GM18526 (cell line): ENCODE results near the gene RNASEH1.

ENCODE experiments used
- POLR2A ChIP-seq: IDR thresholded peaks from 3 replicates; pipeline ENCODE4 v1.6.1; 2011; ENCODE audit not compliant: insufficient read length; ENCODE audit errors: extremely low read depth

The RNASEH1 gene

DNA sequence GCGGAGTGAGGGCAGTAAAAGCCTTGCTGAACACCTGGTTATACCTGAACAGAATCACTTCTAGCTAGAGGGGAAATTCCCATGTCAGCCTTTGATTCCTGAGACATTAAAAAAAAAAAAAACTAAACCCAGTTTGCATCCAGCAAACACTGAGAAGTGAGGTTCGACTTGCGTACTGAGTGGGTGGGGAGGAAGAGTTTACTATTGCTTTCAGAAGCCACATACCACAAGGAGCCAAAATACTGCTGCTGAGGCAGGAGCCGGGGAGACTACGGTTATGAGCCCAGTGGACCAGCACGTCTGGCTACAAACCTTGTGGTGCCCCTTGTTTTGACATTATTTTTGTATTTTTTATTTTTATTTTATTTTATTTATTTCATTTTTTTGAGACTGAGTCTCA, 39.4 kb upstream of the RNASEH1 start:
- TF ChIP-seq POLR2A, result no peak

- TF ChIP-seq POLR2A, result no peak
Observed at GRCh38 chr2:3596901-3597417, 38.8 kb upstream of the RNASEH1 start.

- no peak for TF ChIP-seq POLR2A
Observed at GRCh38 chr2:3595985-3596384, 37.9 kb upstream of the RNASEH1 start.

GRCh38 chr2:3595404-3595803, 37.3 kb upstream of the RNASEH1 start:
- TF ChIP-seq POLR2A, result no peak

- TF ChIP-seq POLR2A, result no peak
Observed at GRCh38 chr2:3594493-3595281, 36.6 kb upstream of the RNASEH1 start, which contains the start of gene COLEC11. Gene COLEC11 (plus strand): TSS chr2:3595112. CDS start chr2:3604341, 9,229 bp downstream.

DNA sequence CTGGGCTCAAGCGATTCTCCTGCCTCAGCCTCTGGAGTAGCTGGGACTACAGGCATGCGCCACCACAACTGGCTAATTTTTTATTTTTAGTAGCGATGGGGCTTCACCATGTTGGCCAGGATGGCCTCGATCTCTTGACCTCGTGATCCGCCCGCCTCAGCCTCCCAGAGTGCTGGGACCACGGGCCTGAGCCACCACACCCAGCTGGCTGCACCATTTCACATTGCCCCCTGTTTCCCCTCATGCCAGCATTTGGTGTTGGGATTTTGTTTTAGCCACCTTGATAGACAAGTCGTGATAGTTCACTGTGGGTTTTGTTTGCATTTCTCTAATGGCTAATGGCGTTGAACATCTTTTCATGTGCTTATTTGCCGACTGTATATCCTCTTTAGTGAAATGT, 31.0 kb upstream of the RNASEH1 start:
- no peak for TF ChIP-seq POLR2A

DNA sequence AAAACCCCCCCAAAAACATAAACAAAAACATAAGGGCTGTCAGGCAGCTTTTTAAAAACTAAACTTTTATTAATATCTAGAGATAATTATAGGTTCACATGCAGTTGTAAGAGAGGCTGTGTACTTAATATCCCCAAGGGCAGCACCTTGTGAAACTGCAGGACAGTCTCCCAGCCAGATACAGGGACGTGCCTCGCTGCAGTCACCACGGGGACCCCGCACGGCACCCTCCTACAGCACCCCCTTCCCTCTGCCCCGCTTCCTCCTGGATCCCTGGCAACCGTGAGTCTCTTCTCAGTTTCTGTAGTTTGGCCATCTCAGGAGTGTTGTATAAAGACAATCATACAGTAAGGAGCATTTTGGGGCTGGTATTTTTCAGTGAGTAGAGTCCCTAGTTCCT, 30.0 kb upstream of the RNASEH1 start:
- TF ChIP-seq POLR2A, result no peak

GRCh38 chr2:3587432-3587831, 29.3 kb upstream of the RNASEH1 start:
- TF ChIP-seq POLR2A, result no peak

DNA sequence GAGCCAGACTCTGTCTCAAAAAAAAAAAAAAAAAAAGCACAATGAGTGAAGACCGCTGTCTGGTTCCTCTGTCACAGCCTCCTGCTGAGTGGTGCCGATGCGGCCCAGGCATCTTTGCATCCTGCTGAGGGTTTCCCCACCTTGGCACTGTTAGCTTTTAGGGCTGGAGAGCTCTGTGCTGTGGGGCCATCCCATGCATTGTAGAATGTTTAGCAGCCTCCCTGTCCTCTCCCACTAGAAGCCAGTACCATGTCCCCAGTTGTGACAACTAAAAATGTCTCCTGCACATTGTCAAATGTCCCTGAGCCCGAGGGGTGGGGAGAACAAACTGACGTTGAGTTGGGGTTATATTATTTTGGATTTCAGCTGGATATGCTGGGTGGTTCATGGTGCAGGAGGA, 28.9 kb upstream of the RNASEH1 start:
- TF ChIP-seq POLR2A, result no peak

GRCh38 chr2:3586220-3586619, 28.1 kb upstream of the RNASEH1 start:
- TF ChIP-seq POLR2A, result no peak

- no peak for TF ChIP-seq POLR2A
Observed at GRCh38 chr2:3585261-3586109, 27.4 kb upstream of the RNASEH1 start.

- no peak for TF ChIP-seq POLR2A
Observed at GRCh38 chr2:3584608-3585260, 26.6 kb upstream of the RNASEH1 start.

DNA sequence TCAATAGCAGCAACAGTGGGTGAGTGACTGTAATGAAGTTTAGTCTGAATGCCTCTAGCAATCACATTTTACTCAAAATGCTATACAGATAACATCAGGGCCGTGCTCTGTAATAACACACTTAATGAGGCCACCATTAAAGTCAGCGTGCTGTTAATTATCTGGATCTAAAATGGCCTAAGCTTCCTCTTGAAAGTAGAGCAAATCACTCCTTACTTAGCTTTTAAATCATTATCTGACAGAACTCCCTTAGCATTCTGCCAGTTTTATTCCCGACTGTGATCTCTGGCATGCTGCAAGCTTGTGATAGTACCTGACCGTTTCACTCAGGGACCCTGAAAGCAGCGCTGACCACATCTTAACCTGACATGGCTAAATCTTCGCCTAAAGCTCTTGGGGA, 25.9 kb upstream of the RNASEH1 start:
- no peak for TF ChIP-seq POLR2A

DNA sequence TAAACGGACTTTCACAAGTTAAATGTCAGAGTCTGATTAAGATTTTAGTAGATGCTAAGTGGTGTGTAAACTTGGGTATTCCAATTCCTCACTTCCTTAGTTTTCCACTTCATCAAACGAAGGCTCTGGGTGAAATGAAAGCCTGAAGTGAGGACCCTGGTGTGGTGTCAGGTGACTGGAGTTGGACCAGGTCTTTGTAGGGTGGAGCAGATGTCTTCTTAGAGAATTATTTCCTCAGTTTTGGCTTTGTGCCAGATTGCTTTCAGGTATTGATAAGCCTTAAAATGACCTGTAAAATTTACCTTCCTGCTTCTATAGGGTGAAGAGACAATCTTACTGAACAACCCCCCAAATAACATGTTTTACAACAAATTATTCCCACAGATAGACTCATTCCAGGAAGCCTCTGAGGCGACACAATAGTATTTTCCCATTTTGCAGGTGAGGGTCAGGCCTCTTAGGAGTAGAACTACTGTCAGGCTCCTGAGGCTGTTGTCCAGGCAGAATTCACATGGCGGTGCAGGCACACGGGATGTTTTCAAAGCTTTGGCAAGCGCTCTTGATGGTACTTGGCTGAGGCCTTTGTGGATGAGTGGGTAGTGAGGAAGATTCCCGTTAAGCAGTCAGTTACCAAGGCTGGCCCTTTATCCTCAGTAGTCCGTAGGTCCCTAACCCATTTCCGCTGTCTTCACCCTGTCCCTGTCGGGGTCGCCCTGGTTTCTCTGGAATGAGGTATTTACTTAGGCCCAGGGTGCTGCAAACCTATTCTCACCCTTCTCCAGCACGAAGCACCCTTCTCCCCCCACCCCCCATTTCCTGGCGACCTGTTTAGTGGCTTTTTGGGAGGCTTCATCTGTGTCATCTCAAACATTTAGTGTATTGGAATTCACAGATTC, 23.5 kb upstream of the RNASEH1 start:
- no peak for TF ChIP-seq POLR2A

GRCh38 chr2:3580449-3580848, 22.3 kb upstream of the RNASEH1 start:
- TF ChIP-seq POLR2A, result no peak

- TF ChIP-seq POLR2A, result no peak
Observed at GRCh38 chr2:3578987-3579386, 20.9 kb upstream of the RNASEH1 start.
